OCI-LY1 (cell line): Measurements from ENCODE around the gene GZF1.
A peak's percentile ranks its signal among the peaks of the same experiment; 100 is the strongest.

Experiments used
- H2AFZ ChIP-seq: fragments of 200-600 bp; sonication (generic), shearing (Covaris generic); 2 replicates; pipeline ENCODE4 v1.6.0; 2014; ENCODE audit warnings: antibody characterized with exemption, mild to moderate bottlenecking, low read length
- H3F3A ChIP-seq: fragments of 200-600 bp; sonication (generic), shearing (Covaris generic); 2 replicates; pipeline ENCODE4 v1.6.0; 2014; ENCODE audit warnings: mild to moderate bottlenecking, antibody characterized with exemption, low read length, moderate library complexity; ENCODE audit not compliant: insufficient read depth
- H3K27ac ChIP-seq: fragments of 200-600 bp; sonication (generic); 2 replicates; pipeline ENCODE4 v1.5.1; 2014; ENCODE audit warnings: low read length, mixed run types, mild to moderate bottlenecking, low read depth; ENCODE audit not compliant: poor library complexity, severe bottlenecking
- H3K27me3 ChIP-seq: fragments of 200-600 bp; sonication (generic); 2 replicates; pipeline ENCODE4 v1.6.0; 2014; ENCODE audit warnings: antibody characterized with exemption, mild to moderate bottlenecking, low read length, moderate library complexity; ENCODE audit not compliant: insufficient read depth
- H3K36me3 ChIP-seq: fragments of 200-600 bp; sonication (generic); 2 replicates; pipeline ENCODE4 v1.6.1; 2014; ENCODE audit warnings: mild to moderate bottlenecking, antibody characterized with exemption, low read length, moderate library complexity, mixed read lengths; ENCODE audit not compliant: insufficient read depth
- H3K4me1 ChIP-seq: fragments of 200-600 bp; sonication (generic); 2 replicates; pipeline ENCODE4 v1.5.1; 2014; ENCODE audit warnings: mild to moderate bottlenecking, low read length, moderate library complexity; ENCODE audit not compliant: insufficient read depth, severe bottlenecking
- H3K4me2 ChIP-seq: fragments of 200-600 bp; sonication (generic), shearing (Covaris generic); 2 replicates; pipeline ENCODE4 v1.6.1; 2014; ENCODE audit warnings: low read length
- H3K4me3 ChIP-seq: fragments of 200-600 bp; sonication (generic); 2 replicates; pipeline ENCODE4 v1.5.1; 2014; ENCODE audit warnings: low read length, low read depth, mild to moderate bottlenecking, mixed read lengths; ENCODE audit not compliant: poor library complexity, severe bottlenecking
- H3K79me2 ChIP-seq: fragments of 200-600 bp; shearing (Covaris generic); 2 replicates; pipeline ENCODE4 v1.6.1; 2016; ENCODE audit warnings: mixed run types, low read length, mixed read lengths; ENCODE audit not compliant: insufficient read depth
- H3K9ac ChIP-seq: fragments of 200-600 bp; sonication (generic), shearing (Covaris generic); 2 replicates; pipeline ENCODE4 v1.6.1; 2014; ENCODE audit warnings: mild to moderate bottlenecking, low read length, mixed read lengths
- H3K9me2 ChIP-seq: fragments of 200-600 bp; sonication (generic), shearing (Covaris generic); 2 replicates; pipeline ENCODE4 v1.6.1; 2014; ENCODE audit warnings: low read depth, mild to moderate bottlenecking, low read length, mixed read lengths
- H3K9me3 ChIP-seq: fragments of 200-600 bp; shearing (Covaris generic); 2 replicates; pipeline ENCODE4 v1.6.1; 2014; ENCODE audit warnings: low read length, mixed read lengths
- H4K20me1 ChIP-seq: fragments of 200-600 bp; sonication (generic), shearing (Covaris generic); 2 replicates; pipeline ENCODE4 v1.6.0; 2016; ENCODE audit warnings: mild to moderate bottlenecking, low read length; ENCODE audit not compliant: insufficient read depth
- EZH2 ChIP-seq: fragments of 200-600 bp; sonication (generic), shearing (Covaris generic); IDR thresholded peaks from 2 replicates; pipeline ENCODE4 v1.8.0; 2017; ENCODE audit warnings: borderline replicate concordance, mixed run types, mild to moderate bottlenecking, antibody characterized with exemption, low read length, moderate library complexity, mixed read lengths
- TF ChIP-seq, protein P1 (sequence below): fragments of 200-600 bp; sonication (generic), shearing (Covaris generic); IDR thresholded peaks from 2 replicates; pipeline ENCODE4 v1.5.1; 2017; ENCODE audit warnings: mild to moderate bottlenecking, antibody characterized with exemption, low read length, moderate library complexity, mixed read lengths

Gene GZF1

DNA sequence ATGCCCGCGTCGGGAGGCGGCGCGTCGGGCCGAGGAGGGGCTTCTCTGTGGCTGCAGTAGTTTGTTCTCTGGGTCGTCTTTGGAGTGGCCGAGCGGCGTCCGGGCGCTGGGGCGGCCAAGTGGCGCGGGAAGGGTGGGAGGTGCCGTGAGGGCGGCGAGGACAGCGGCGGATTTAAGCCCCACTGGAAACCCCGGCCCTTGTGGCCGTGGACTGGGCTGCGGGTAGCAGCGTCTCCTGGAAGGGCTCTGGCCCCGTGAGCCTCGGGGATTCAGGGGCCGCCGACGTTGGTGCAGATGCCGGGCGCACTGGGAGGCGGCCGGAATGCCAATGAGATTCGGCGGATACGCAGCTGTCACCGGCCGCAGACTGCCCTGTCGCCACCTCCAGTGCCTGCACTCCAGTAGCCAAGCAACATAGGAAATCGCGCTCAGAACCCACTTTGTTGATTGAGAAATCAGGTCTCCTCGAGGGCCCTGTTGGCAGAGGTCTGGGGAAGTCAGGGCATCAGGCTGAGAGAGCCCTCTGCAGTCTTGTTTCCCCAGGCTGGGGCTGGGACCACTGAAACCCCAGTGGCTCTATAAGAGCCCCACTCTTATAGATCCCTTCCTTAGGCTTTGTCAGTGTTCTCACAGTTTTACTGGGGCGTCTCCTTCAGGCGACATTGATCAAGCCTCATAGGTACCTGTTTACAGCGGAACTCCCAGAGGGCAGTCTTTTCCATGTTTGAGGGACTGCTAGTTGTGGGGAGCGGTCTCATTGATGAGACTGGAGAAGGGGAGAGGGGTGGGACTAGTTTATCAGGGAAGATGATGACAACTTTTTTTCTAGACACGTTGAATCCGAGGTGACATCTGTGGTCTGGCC, 642 bp downstream of the GZF1 start:
- H3K4me1 ChIP-seq: peaks cover 62% of the 10 kb centered on the region
- H2AFZ ChIP-seq: no peak overlapping the region
- no peak for TF ChIP-seq EZH2
- TF ChIP-seq, protein P1, sequence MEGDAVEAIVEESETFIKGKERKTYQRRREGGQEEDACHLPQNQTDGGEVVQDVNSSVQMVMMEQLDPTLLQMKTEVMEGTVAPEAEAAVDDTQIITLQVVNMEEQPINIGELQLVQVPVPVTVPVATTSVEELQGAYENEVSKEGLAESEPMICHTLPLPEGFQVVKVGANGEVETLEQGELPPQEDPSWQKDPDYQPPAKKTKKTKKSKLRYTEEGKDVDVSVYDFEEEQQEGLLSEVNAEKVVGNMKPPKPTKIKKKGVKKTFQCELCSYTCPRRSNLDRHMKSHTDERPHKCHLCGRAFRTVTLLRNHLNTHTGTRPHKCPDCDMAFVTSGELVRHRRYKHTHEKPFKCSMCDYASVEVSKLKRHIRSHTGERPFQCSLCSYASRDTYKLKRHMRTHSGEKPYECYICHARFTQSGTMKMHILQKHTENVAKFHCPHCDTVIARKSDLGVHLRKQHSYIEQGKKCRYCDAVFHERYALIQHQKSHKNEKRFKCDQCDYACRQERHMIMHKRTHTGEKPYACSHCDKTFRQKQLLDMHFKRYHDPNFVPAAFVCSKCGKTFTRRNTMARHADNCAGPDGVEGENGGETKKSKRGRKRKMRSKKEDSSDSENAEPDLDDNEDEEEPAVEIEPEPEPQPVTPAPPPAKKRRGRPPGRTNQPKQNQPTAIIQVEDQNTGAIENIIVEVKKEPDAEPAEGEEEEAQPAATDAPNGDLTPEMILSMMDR: no peak
- H3K4me2 ChIP-seq: peak overlapping the region; percentile 97
- H3K27me3 ChIP-seq: no peaks in the 10 kb centered on the region
- peaks cover 32% of the 10 kb centered on the region for H3K36me3 ChIP-seq
- peak overlapping the region; percentile 89 for H3K27ac ChIP-seq
- peak overlapping the region; percentile 88 for H3K9ac ChIP-seq
- H3K79me2 ChIP-seq: peaks cover 47% of the 10 kb centered on the region
- no peaks in the 10 kb centered on the region for H3K9me3 ChIP-seq
- H3K4me3 ChIP-seq: peak overlapping the region; percentile 71
- no peaks in the 10 kb centered on the region for H3K9me2 ChIP-seq
- H4K20me1 ChIP-seq: no peaks in the 10 kb centered on the region
- H3F3A ChIP-seq: no peaks in the 10 kb centered on the region

DNA sequence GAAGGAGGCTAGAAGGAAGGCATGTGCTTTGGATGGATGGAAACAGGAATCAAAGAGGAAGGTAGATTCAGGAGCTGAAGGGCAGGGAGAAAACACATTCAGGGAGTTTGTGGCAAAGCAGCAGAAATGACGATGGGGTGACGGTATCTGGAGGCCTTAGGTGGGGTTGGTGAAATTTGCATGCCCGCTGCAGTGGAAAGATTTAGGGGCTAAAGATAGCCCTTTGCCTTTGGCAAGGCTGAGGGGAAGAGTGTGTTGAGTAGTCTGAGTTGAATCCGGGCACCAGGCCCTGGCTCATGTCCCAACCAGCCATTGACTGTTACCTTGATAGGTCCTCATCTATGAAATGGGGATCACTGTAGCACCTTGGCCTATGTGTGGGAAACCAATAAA, 1.3 kb downstream of the GZF1 start:
- H3K36me3 ChIP-seq: peaks cover 38% of the 10 kb centered on the region
- H3K27ac ChIP-seq: peak overlapping the region; percentile 89
- H3K9me2 ChIP-seq: no peaks in the 10 kb centered on the region
- H3K27me3 ChIP-seq: no peaks in the 10 kb centered on the region
- H3K4me2 ChIP-seq: peak overlapping the region; percentile 97
- H4K20me1 ChIP-seq: no peaks in the 10 kb centered on the region
- H3K79me2 ChIP-seq: peaks cover 53% of the 10 kb centered on the region
- peak overlapping the region; percentile 71 for H3K4me3 ChIP-seq
- H3K9ac ChIP-seq: peak overlapping the region; percentile 88
- H3K4me1 ChIP-seq: peaks cover 66% of the 10 kb centered on the region
- no peaks in the 10 kb centered on the region for H3F3A ChIP-seq
- TF ChIP-seq EZH2: no peak
- TF ChIP-seq, protein P1: no peak
- no peak overlapping the region for H2AFZ ChIP-seq
- no peaks in the 10 kb centered on the region for H3K9me3 ChIP-seq

DNA sequence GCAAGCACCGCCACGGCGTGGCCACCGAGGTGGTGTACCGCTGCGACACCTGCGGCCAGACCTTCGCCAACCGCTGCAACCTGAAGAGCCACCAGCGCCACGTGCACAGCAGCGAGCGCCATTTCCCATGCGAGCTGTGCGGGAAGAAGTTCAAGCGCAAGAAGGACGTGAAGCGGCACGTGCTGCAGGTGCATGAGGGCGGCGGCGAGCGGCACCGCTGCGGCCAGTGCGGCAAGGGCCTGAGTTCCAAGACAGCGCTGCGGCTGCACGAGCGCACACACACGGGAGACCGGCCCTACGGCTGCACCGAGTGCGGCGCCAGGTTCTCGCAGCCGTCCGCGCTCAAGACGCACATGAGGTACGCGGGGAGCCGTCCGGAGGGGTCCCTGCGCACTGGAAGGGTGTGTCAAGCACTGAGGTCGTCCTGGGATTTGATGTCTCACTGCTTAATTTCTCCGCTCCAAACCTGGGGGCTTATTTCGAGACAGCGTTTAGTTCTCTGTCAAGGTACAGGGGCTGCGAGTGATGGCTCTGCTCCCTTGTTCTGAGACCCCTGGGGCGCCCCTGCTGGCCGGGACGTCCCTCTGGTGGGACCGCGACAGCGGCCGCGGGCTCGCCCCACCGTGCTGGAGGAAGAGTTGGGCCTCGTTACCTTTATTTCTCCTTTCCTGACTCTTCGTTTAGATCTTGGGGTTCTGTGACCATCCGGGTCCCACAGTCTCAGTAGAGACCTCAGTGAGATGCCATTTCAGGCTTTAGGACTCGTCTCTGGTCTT, 3.6 kb downstream of the GZF1 start:
- Histone ChIP-seq H2AFZ (no peak overlapping the region), H3F3A (no peaks in the 10 kb centered on the region), H3K4me3 (no peak overlapping the region), H3K36me3 (peaks cover 61% of the 10 kb centered on the region), H3K27ac (no peak overlapping the region), H3K27me3 (no peaks in the 10 kb centered on the region), H3K79me2 (peaks cover 58% of the 10 kb centered on the region), H4K20me1 (0 out of 2 replicates have a peak, but pooled peaks cover 2% of the 10 kb centered on the region), H3K9me2 (no peaks in the 10 kb centered on the region), H3K9me3 (no peaks in the 10 kb centered on the region), H3K4me2 (peak overlapping the region; percentile 56), H3K4me1 (peaks cover 54% of the 10 kb centered on the region), H3K9ac (peak overlapping the region; percentile 33; the same call in 1 of the 2 replicates)
- TF ChIP-seq, protein P1: no peak; the same call in 1 of the 2 replicates
- TF ChIP-seq EZH2: no peak
